K562 (cell line): ENCODE results near the gene PIH1D1. TPM values are rescaled to one million over a fixed set of nuclear protein-coding genes. Genes with fewer than 3 reads are reported as not detected.

ENCODE experiments used
- ARNT ChIP-seq, 2 experiments: fragments of 450-650 bp; IDR thresholded peaks; 2 replicates each; pipeline ENCODE4 v1.6.1; 2016; ENCODE audit warnings: mild to moderate bottlenecking in 1 of 2
- DEAF1 ChIP-seq: fragments of 450-650 bp; formaldehyde crosslinking; IDR thresholded peaks from 2 replicates; pipeline ENCODE4 v1.4.0; 2020; ENCODE audit warnings: mild to moderate bottlenecking, moderate library complexity
- DPF2 ChIP-seq: fragments of 450-650 bp; IDR thresholded peaks from 2 replicates; pipeline ENCODE4 v1.6.1; 2016
- ETS2 ChIP-seq: IDR thresholded peaks from 2 replicates; pipeline ENCODE4 v1.6.1; 2016; ENCODE audit warnings: borderline replicate concordance, missing genetic modification characterization, mild to moderate bottlenecking, moderate library complexity, missing compliant biosample characterization; ENCODE audit not compliant: poor library complexity, severe bottlenecking
- HEY1 ChIP-seq: fragments of 250-450 bp; sonication (Bioruptor Pico); IDR thresholded peaks from 2 replicates; pipeline ENCODE4 v1.5.0; 2020; ENCODE audit warnings: mild to moderate bottlenecking, moderate library complexity, borderline replicate concordance
- JUNB ChIP-seq: fragments of 450-650 bp; formaldehyde crosslinking; conservative IDR thresholded peaks from 2 replicates; pipeline ENCODE4 v1.4.0; 2020; ENCODE audit warnings: mild to moderate bottlenecking
- KLF16 ChIP-seq: IDR thresholded peaks from 2 replicates; pipeline ENCODE4 v1.6.1; 2016; ENCODE audit warnings: antibody characterized with exemption
- NCOA4 ChIP-seq: fragments of 450-650 bp; IDR thresholded peaks from 2 replicates; pipeline ENCODE4 v1.6.1; 2018; ENCODE audit warnings: mild to moderate bottlenecking; ENCODE audit not compliant: partially characterized antibody
- PATZ1 ChIP-seq: fragments of 250-450 bp; sonication (Bioruptor Pico); IDR thresholded peaks from 2 replicates; pipeline ENCODE4 v1.5.0; 2020; ENCODE audit warnings: mild to moderate bottlenecking, borderline replicate concordance
- PCBP2 ChIP-seq: fragments of 200-400 bp; formaldehyde crosslinking; IDR thresholded peaks from 2 replicates; pipeline ENCODE4 v1.6.1; 2018; ENCODE audit warnings: low read length, low read depth, mild to moderate bottlenecking, moderate library complexity; ENCODE audit not compliant: poor library complexity, severe bottlenecking
- POLR2A ChIP-seq: fragments of 450-650 bp; conservative IDR thresholded peaks from 2 replicates; pipeline ENCODE4 v1.6.1; 2016
- PPARD ChIP-seq: fragments of 250-450 bp; sonication (Bioruptor Pico); IDR thresholded peaks from 2 replicates; pipeline ENCODE4 v1.8.0; 2022; ENCODE audit warnings: inconsistent platforms, mild to moderate bottlenecking, moderate library complexity
- SUPT5H ChIP-seq: fragments of 450-650 bp; IDR thresholded peaks from 2 replicates; pipeline ENCODE4 v1.6.1; 2016
- THAP7 ChIP-seq: fragments of 250-450 bp; sonication (Bioruptor Pico); IDR thresholded peaks from 2 replicates; pipeline ENCODE4 v1.5.0; 2021
- THRB ChIP-seq: fragments of 450-650 bp; formaldehyde crosslinking; conservative IDR thresholded peaks from 2 replicates; pipeline ENCODE4 v1.4.0; 2022; ENCODE audit warnings: mild to moderate bottlenecking, missing genetic modification characterization
- XRCC3 ChIP-seq: fragments of 450-650 bp; IDR thresholded peaks from 2 replicates; pipeline ENCODE4 v1.6.1; 2017; ENCODE audit warnings: mild to moderate bottlenecking, moderate library complexity
- XRCC5 ChIP-seq: fragments of 200-400 bp; formaldehyde crosslinking; IDR thresholded peaks from 2 replicates; pipeline ENCODE4 v1.6.1; 2017; ENCODE audit warnings: low read depth, mild to moderate bottlenecking, low read length
- ZNF395 ChIP-seq: fragments of 200-800 bp; sonication (Bioruptor generic); IDR thresholded peaks from 2 replicates; pipeline ENCODE4 v1.6.1; 2017; ENCODE audit warnings: missing genetic modification characterization, missing compliant biosample characterization
- ZNF431 ChIP-seq: sonication (generic); formaldehyde crosslinking; IDR thresholded peaks from 2 replicates; pipeline ENCODE4 v1.8.0; 2022; ENCODE audit warnings: mild to moderate bottlenecking, missing genetic modification reagents
- ZNF436 ChIP-seq: fragments of 250-450, 450-650 bp; sonication (Bioruptor Pico); formaldehyde crosslinking; IDR thresholded peaks from 2 replicates; pipeline ENCODE4 v1.7.0; 2020; ENCODE audit warnings: mild to moderate bottlenecking
- ZNF75A ChIP-seq: fragments of 450-650 bp; formaldehyde crosslinking; IDR thresholded peaks from 2 replicates; pipeline ENCODE4 v1.4.0; 2020; ENCODE audit warnings: mild to moderate bottlenecking
- ZNF76 ChIP-seq: fragments of 250-450 bp; sonication (Bioruptor Pico); IDR thresholded peaks from 2 replicates; pipeline ENCODE4 v1.4.0; 2020; ENCODE audit warnings: mild to moderate bottlenecking, moderate library complexity, borderline replicate concordance
- polyA plus RNA-seq, 8 experiments: library from polyadenylated mRNA; depleted of rRNA in 4 of 8; stranded (reverse) in 5 of 8; unstranded in 3 of 8; fragments of >200 nt; fragmentation: Nextera tagmentation in 2 of 8; fragmentation: Illumina TruSeq in 1 of 8; extraction: Ambion mirVana in 2 of 8; extraction: Trizol in 1 of 8; gene quantifications; 2 replicates each; pipeline versions ENCODE4 v1.2.1 to v1.2.3, GENCODE V29; 2011 to 2014; ENCODE audit warnings: inconsistent platforms in 1 of 8, missing spikeins in 1 of 8
- total RNA-seq, 7 experiments: library from RNA; depleted of rRNA in 6 of 7; stranded (reverse); fragments of >200 nt in 6 of 7; fragmentation: Illumina TruSeq in 2 of 7; extraction: Trizol in 2 of 7; gene quantifications; 2 replicates each; pipeline versions ENCODE4 v1.2.1 to v1.2.3, GENCODE V29; 2011 to 2021; ENCODE audit warnings: low replicate concordance in 1 of 7

PIH1D1 gene
- total and polyA plus RNA-seq, 9 of the 15 experiments (the other 6 are each of a cell fraction or from before 2014, with no cell fraction given) = 26.5 to 224 (median 137) TPM

- TF ChIP-seq ETS2 (tag) = no peak
- 0 out of 2 replicates have a peak, but pooled peaks have one; percentile 37 for TF ChIP-seq ZNF436 (CRISPR knock-in tag)
- TF ChIP-seq ZNF395 (CRISPR knock-in tag) = no peak
- peak; percentile 96 for TF ChIP-seq SUPT5H
- TF ChIP-seq XRCC3 = no peak
- TF ChIP-seq ARNT (IDR thresholded peaks at IDR 0.05) = no peak
- TF ChIP-seq THRB (CRISPR knock-in tag) = peak; percentile 87
- 0 out of 2 replicates have a peak, but pooled peaks have one; percentile 6 for TF ChIP-seq DEAF1
- TF ChIP-seq XRCC5 = no peak
- no peak for TF ChIP-seq ZNF76 (CRISPR knock-in tag)
- TF ChIP-seq KLF16 = no peak
- no peak for TF ChIP-seq PCBP2
- TF ChIP-seq JUNB = no peak
- no peak for TF ChIP-seq THAP7 (CRISPR knock-in tag)
- TF ChIP-seq ZNF75A = peak; percentile 10; the same call in 1 of the 2 replicates
- TF ChIP-seq POLR2A = peak; percentile 97
- no peak for TF ChIP-seq DPF2
- TF ChIP-seq ZNF431 = no peak
- TF ChIP-seq HEY1 (CRISPR knock-in tag) = no peak
- TF ChIP-seq PATZ1 (CRISPR knock-in tag) = no peak
- TF ChIP-seq NCOA4 = no peak
- TF ChIP-seq PPARD (CRISPR knock-in tag) = no peak
These were observed 41.2 kb upstream of the PIH1D1 start (continued) for GRCh38 chr19:49492573-49493405.
